ENCODE data around the gene AEBP2. TPM values are rescaled to one million over a fixed set of nuclear protein-coding genes. Genes with fewer than 3 reads are reported as not detected.

AEBP2 gene
- total and polyA plus RNA-seq, 9 of the 15 experiments (the other 6 are each of a cell fraction or from before 2014, with no cell fraction given), result 5.7 to 43.7 (median 10.3) TPM

GRCh38 chr12:19498099-19498498 is 58.8 kb downstream of the AEBP2 start:
- intact Hi-C loops (cut with micrococcal nuclease), result no loop called here
- FAIRE-seq, result no peak
- TF ChIP-seq BCL6 (CRISPR knock-in tag; IDR thresholded peaks at IDR 0.05) (no peak), KLF13 (tag; IDR thresholded peaks at IDR 0.05; ENCODE audit: borderline replicate concordance, low read depth) (no peak), ZNF277 (CRISPR knock-in tag; IDR thresholded peaks at IDR 0.05; ENCODE audit: borderline replicate concordance) (no peak), XRCC5 (IDR thresholded peaks at IDR 0.05; ENCODE audit: low read depth, low read length) (no peak), NELFE (IDR thresholded peaks at IDR 0.05; ENCODE audit: insufficient read depth, insufficient read length) (no peak), TSHZ1 (CRISPR knock-in tag; IDR thresholded peaks at IDR 0.05) (no peak), RBM15 (IDR thresholded peaks at IDR 0.05; ENCODE audit: insufficient read depth, low read length) (no peak), NKRF (IDR thresholded peaks at IDR 0.05; ENCODE audit: borderline replicate concordance) (no peak), ZNF639 (CRISPR knock-in tag; conservative IDR thresholded peaks at IDR 0.05 in 1 of 2, IDR thresholded peaks at IDR 0.05 in 1 of 2) (no peak), ZNF408 (CRISPR knock-in tag; IDR thresholded peaks at IDR 0.05; ENCODE audit: low read depth) (no peak), ZNF449 (CRISPR knock-in tag; IDR thresholded peaks at IDR 0.05) (no peak)

More at GRCh38 chr12:19498099-19498498, 58.8 kb downstream of the AEBP2 start:
- Histone ChIP-seq H3K9me3 (replicated peaks; ENCODE audit: control insufficient read depth, insufficient read depth, low read depth, low read length) (no peaks in the 10 kb centered on the region), H3K9me1 (ENCODE audit: control insufficient read depth, insufficient read depth, low read length) (no peaks in the 10 kb centered on the region), H3K79me2 (ENCODE audit: control insufficient read depth, insufficient read depth, low read length) (peaks cover 21% of the 10 kb centered on the region), H3K4me2 (ENCODE audit: insufficient read depth, low read length) (0 out of 2 replicates have a peak overlapping the region, but pooled peaks have one; percentile 18), H3K27me3 (ENCODE audit: control insufficient read depth in 2 of 2, insufficient read depth in 2 of 2, low read length in 2 of 2) (no peaks in the 10 kb centered on the region), H3K4me1 (replicated peaks in 1 of 2; ENCODE audit: control insufficient read depth in 2 of 2, insufficient read depth in 2 of 2, low read length in 2 of 2) (peaks cover 4 to 5% of the 10 kb centered on the region in 2 experiments; a peak in 3 of 5 replicates), H3K4me3 (no peak overlapping the region), H4K20me1 (replicated peaks; ENCODE audit: control insufficient read depth, insufficient read depth, low read length) (no peaks in the 10 kb centered on the region), H3K9ac (ENCODE audit: insufficient read depth in 1 of 2, low read depth in 2 of 2, low read length in 2 of 2) (peak overlapping the region in 1 of 2 experiments; percentile 17; a peak in 1 of 4 replicates), H3K36me3 (ENCODE audit: control insufficient read depth, insufficient read depth, low read length) (peaks cover 25% of the 10 kb centered on the region; the same call in 2 of the 3 replicates), H2AFZ (ENCODE audit: low read depth, low read length) (no peak overlapping the region), H3K27ac (ENCODE audit: extremely low read depth, low read depth, low read length) (peak overlapping the region; percentile 33; the same call in 1 of the 3 replicates)
- ChIA-PET POLR2A (interaction anchor here (1.5 kb wide), 1 partner anchor 9 kb away, joined by 3 read pairs; no protein-coding TSS in a partner anchor), CTCF (ENCODE audit: low intra/inter-chr PET ratio) (no interaction called here)
- no peak for DNase-seq (ENCODE audit: extremely low read depth in 1 of 4, low spot score in 3 of 4)
- in situ Hi-C loops (cut with MboI), result no loop called here
- no TSS peak for BruUV-seq (replicated peaks)
- no peak for ATAC-seq
- 27% methylated on average over 2 of the region's 2 CpGs for WGBS (ENCODE audit: insufficient coverage, low coverage, missing lambda C conversion rate)

All from K562 (cell line).